ENCODE data around the gene LUC7L3.

DNA sequence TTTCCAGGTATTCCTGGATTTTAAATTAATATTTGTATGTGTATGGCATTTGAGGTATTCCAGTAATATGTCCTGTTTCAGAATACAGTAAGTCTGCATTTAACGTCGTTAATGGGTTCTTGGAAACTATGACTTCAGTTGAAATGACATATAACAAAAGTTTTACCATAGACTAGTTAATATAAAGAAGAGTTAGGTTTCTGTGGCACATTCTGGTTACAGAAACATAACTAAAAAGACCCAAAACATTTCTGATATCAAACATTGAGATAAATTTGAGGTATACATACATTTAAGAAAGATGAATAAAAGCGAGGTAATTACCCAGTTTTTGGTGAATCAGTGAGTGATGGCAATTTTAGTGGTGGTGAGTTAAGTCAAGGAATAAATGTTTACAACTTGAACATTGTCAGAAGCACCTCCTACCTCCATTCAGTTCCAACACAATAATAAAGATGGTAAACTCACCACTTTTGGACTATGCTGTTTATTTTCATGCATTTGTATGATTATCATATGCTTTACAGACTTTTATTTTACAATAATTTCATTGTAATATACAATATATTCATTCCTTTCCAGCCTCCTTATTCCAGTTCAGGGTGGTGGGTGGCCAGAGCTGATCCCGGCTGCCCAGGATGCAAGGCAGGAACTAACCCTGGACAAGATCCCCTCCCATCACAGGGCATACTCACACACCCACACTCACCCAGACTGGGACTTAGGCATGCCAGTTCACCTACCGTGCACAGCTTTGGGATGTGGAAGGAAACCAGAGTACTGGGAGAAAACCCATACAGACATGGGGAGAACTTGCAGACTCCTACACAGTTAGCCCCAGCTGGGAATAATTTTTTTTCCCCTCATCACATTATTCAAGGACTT lies 9.7 kb downstream of the LUC7L3 start:
- TF ChIP-seq, protein P1, sequence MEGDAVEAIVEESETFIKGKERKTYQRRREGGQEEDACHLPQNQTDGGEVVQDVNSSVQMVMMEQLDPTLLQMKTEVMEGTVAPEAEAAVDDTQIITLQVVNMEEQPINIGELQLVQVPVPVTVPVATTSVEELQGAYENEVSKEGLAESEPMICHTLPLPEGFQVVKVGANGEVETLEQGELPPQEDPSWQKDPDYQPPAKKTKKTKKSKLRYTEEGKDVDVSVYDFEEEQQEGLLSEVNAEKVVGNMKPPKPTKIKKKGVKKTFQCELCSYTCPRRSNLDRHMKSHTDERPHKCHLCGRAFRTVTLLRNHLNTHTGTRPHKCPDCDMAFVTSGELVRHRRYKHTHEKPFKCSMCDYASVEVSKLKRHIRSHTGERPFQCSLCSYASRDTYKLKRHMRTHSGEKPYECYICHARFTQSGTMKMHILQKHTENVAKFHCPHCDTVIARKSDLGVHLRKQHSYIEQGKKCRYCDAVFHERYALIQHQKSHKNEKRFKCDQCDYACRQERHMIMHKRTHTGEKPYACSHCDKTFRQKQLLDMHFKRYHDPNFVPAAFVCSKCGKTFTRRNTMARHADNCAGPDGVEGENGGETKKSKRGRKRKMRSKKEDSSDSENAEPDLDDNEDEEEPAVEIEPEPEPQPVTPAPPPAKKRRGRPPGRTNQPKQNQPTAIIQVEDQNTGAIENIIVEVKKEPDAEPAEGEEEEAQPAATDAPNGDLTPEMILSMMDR (IDR thresholded peaks at IDR 0.05; ENCODE audit: poor library complexity) = no peak
- TF ChIP-seq EZH2 (IDR thresholded peaks at IDR 0.05; ENCODE audit: borderline replicate concordance) = no peak
